Measurements from ENCODE around the gene ARHGAP11A.
"Not testable (repeated sequence)": the region's sequence is repeated elsewhere in the genome, so short reads cannot be mapped to it uniquely, and the experiment has no call there.

The ARHGAP11A gene

GRCh38 chr15:32615051-32615870 lies at the start of gene ARHGAP11A:
TSS of gene ARHGAP11A (plus strand) at chr15:32615504. CDS start at chr15:32616212, 708 bp downstream.
- peak within 1 kb of the TSS; percentile 71 for H3K4me3 ChIP-seq
- peak; percentile 80 for DNase-seq (ENCODE audit: low spot score)
- peak within 1 kb of the TSS; percentile 57 to 74 for H3K27ac ChIP-seq

- not testable (repeated sequence) for H3K27ac ChIP-seq; H3K4me3 ChIP-seq; DNase-seq (ENCODE audit: low spot score)
Measured at GRCh38 chr15:32568988-32569387, 46.3 kb upstream of the ARHGAP11A start.

- DNase-seq (ENCODE audit: low spot score); H3K4me3 ChIP-seq; H3K27ac ChIP-seq: not testable (repeated sequence)
Measured at GRCh38 chr15:32578482-32578881, 36.8 kb upstream of the ARHGAP11A start.

- H3K27ac ChIP-seq; DNase-seq (ENCODE audit: low spot score); H3K4me3 ChIP-seq: not testable (repeated sequence)
Measured at GRCh38 chr15:32585844-32586243, 29.5 kb upstream of the ARHGAP11A start.

- DNase-seq (ENCODE audit: low spot score); H3K4me3 ChIP-seq; H3K27ac ChIP-seq: not testable (repeated sequence)
Measured at GRCh38 chr15:32593151-32593550, 22.2 kb upstream of the ARHGAP11A start, which contains the start of gene GOLGA8N. TSS of gene GOLGA8N (plus strand) at chr15:32593456.

GRCh38 chr15:32609518-32609917 lies 5.8 kb upstream of the ARHGAP11A start:
- not testable (repeated sequence) for H3K4me3 ChIP-seq; H3K27ac ChIP-seq; DNase-seq (ENCODE audit: low spot score)

- H3K27ac ChIP-seq; DNase-seq (ENCODE audit: low spot score); H3K4me3 ChIP-seq: not testable (repeated sequence)
Measured at GRCh38 chr15:32610719-32611118, 4.6 kb upstream of the ARHGAP11A start.

- H3K27ac ChIP-seq = peak overlapping the region; percentile 57 to 74
- not testable (repeated sequence) for DNase-seq (ENCODE audit: low spot score)
- H3K4me3 ChIP-seq = peak overlapping the region; percentile 71
Measured at GRCh38 chr15:32614712-32615050, 623 bp upstream of the ARHGAP11A start.

GRCh38 chr15:32615871-32616426 lies 645 bp downstream of the ARHGAP11A start:
- peak overlapping the region; percentile 71 for H3K4me3 ChIP-seq
- not testable (repeated sequence) for DNase-seq (ENCODE audit: low spot score); H3K27ac ChIP-seq

GRCh38 chr15:32636410-32636809 lies 21.1 kb downstream of the ARHGAP11A start:
- DNase-seq (ENCODE audit: low spot score) = no peak
- no peak overlapping the region for H3K4me3 ChIP-seq

GRCh38 chr15:32636908-32637567 lies 21.7 kb downstream of the ARHGAP11A start:
- Histone ChIP-seq H3K27ac (no peak overlapping the region), H3K4me3 (no peak overlapping the region)
- TF ChIP-seq CTCF (IDR thresholded peaks at IDR 0.05) = no peak
- DNase-seq (ENCODE audit: low spot score) = no peak

More at GRCh38 chr15:32636410-32636809, 21.1 kb downstream of the ARHGAP11A start:
- no peak overlapping the region for H3K27ac ChIP-seq
- TF ChIP-seq CTCF (IDR thresholded peaks at IDR 0.05) = no peak

GRCh38 chr15:32637704-32638103 lies 22.4 kb downstream of the ARHGAP11A start:
- TF ChIP-seq CTCF (IDR thresholded peaks at IDR 0.05) = no peak
- Histone ChIP-seq H3K4me3 (no peak overlapping the region), H3K27ac (no peak overlapping the region)
- no peak for DNase-seq (ENCODE audit: low spot score)

Data from coronary artery (tissue), 2 donors.